Suppressor macrophage (primary cell): ENCODE measurements around the gene RASGRF2.

Source experiments
- DNase-seq, 4 experiments: peaks; one replicate each; pipeline ENCODE4 v3.0.0-alpha.2; 2020 to 2022

The RASGRF2 gene

GRCh38 chr5:80951366-80951765, 8.8 kb upstream of the RASGRF2 start:
- DNase-seq, result no peak

- DNase-seq, result no peak
Measured at GRCh38 chr5:80953587-80953986, 6.6 kb upstream of the RASGRF2 start.

GRCh38 chr5:80955082-80955590, 5.0 kb upstream of the RASGRF2 start:
- no peak for DNase-seq

DNA sequence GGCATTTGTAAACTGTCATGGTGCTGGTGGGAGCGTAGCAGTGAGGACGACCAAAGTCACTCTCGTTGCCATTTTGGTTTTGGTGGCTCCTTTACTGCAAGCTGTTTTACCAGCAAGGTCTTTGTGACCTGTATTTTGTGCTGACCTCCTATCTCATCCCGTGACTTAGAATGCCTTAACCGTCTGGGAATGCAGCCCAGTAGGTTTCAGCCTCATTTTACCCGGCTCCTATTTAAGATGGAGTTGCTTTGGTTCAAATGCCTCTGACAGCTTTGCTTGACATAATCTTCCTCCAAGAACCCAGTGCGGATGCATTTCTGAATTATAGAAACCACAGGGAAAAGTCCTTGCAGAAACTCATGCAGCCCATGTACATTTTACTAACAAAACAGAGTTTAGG, 3.9 kb upstream of the RASGRF2 start:
- DNase-seq, result no peak

DNA sequence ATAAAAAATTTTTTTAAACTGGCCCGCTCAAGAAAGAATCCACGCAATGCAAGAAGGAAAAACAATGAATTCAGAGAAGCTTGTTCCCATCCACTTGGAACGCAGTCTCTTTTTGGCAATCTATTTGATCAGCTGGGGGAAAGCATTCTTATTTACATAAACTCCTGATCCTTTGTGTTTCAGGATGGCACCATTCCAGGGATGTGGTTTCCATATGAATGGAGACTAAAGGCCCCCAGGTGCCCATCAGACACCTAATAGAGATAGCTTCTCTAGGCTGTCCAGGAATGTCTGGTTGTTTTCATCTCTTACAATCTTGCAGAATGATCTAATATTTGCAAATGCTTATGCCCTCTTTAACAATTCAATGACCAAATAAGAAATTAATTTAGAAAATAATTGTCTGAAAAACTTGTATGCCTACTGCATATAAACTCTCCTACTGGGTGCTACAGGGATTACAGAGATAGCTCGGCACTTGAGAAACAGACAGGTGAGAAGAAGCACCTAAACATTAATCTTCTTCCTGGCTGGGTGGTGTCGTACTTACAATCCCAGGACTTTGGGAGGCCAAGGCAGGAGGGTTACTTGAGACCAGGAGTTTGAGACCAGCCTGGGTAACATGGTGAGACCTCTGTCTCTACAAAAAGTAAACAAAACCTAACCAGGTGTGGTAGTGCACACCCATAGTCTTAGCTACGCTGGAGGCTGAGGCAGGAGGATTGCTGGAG, 3.0 kb upstream of the RASGRF2 start:
- DNase-seq, result no peak

DNA sequence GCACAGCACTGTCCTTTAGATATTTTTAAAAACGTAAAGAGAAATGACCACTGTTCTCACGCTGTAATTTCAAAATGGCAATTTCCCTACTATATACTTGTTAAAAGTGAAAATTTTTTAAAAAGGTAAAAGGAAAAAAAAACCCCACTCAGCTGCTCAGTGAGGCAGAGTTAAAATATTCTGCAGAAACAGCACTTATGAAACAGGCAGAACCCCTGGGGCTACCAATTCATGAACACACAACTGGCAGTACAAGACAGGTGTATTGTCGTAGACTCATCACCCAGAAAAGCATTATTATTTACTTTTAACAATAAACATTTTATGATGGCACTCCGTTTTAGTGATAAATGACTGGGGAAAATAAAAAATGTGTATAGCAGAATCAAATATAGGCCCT, 1.5 kb upstream of the RASGRF2 start:
- no peak for DNase-seq

GRCh38 chr5:80959138-80959537, 1.0 kb upstream of the RASGRF2 start:
- DNase-seq, result no peak

GRCh38 chr5:80960531-80961375, 590 bp downstream of the RASGRF2 start:
- peak in 2 of 4 experiments; percentile 2 to 26 for DNase-seq

GRCh38 chr5:80961376-80962281, 1.5 kb downstream of the RASGRF2 start:
- DNase-seq, result no peak

GRCh38 chr5:80962630-80963520, 2.7 kb downstream of the RASGRF2 start:
- DNase-seq, result no peak

GRCh38 chr5:80963521-80963895, 3.3 kb downstream of the RASGRF2 start:
- no peak for DNase-seq

- no peak for DNase-seq
Measured at GRCh38 chr5:80963966-80964481, 3.9 kb downstream of the RASGRF2 start.

- DNase-seq, result no peak
Measured at GRCh38 chr5:80964491-80964890, 4.3 kb downstream of the RASGRF2 start.

GRCh38 chr5:80964919-80965318, 4.8 kb downstream of the RASGRF2 start:
- DNase-seq, result no peak

DNA sequence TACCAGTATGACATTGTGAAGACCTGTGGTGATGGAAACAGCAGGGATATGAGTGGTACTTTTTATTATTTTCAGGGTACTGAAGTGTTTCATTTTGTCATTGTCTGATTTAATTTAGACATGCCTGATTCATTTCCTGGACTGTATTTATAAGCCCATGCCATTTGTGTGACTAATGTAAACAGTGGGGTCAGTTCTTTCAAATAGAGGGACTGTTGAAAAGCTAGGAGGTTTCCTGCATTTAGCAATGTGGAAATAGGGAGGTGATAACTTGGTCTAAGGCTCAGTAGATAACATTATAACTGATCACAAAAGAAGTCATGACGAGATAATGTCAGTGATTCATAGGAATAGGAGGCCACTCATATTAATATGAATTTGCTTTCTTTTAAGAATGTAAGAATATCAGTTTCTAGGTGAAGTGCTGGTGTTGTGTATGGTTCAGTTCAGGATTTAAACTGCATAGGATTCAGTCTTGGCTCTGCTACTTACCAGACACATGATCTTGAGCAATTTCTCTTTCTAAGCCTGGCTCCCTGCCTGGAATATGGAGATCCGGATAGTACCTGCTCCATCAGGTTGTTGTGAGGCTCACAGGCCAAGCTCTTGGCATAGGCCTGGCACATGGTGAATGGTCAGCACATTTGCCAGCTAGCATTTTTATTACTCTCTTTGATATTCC, 7.5 kb downstream of the RASGRF2 start:
- DNase-seq, result no peak

GRCh38 chr5:80973027-80973426, 12.9 kb downstream of the RASGRF2 start:
- no peak for DNase-seq

- DNase-seq, result no peak
Measured at GRCh38 chr5:80975065-80975464, 14.9 kb downstream of the RASGRF2 start.

DNA sequence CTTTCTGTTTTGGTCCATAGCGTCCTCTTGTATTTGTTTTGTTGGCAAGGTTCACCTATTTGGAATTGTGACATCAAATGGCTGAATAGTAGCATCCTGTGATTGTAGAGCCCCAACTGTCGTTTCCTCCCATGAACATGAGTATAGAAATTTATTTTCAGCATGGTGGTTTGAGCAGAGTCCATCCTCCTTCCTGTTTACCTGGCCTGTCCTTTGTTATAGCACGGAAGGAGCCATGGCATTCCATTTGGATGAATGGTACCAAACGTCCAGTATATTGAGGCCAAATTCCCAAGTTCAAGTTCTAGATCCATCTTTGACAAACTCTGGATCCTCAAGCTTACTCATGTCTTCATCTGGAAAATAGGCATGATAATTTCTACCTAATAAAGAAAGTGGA, 16.8 kb downstream of the RASGRF2 start:
- DNase-seq, result no peak

- DNase-seq, result no peak
Measured at GRCh38 chr5:80977764-80978163, 17.6 kb downstream of the RASGRF2 start.

DNA sequence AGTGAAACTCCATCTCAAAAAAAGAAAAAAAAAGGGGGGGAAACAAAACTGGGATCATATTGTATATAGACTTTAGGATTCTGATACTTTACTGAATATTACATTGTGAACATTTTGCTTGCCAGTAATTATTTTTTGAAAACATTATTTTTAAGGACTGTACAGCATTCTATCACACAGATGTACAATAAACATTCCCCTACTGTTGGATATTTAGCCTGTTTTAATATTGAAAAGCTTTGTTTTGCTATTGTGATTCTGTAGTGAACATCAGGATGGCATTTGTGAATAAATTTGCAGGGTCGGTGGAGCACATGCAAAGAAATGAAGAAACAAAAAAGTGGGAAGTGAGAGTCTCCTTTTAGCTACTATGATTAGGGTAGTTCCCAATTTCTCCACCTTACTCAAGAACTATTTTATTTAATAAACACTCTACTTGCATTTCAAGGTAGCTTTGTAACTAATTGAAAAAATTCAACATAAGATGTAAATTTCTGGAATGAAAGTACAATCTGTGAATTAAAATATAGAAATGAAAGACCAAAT, 18.7 kb downstream of the RASGRF2 start:
- DNase-seq, result peak in 3 of 4 experiments; percentile 3 to 51 (median 26)

DNA sequence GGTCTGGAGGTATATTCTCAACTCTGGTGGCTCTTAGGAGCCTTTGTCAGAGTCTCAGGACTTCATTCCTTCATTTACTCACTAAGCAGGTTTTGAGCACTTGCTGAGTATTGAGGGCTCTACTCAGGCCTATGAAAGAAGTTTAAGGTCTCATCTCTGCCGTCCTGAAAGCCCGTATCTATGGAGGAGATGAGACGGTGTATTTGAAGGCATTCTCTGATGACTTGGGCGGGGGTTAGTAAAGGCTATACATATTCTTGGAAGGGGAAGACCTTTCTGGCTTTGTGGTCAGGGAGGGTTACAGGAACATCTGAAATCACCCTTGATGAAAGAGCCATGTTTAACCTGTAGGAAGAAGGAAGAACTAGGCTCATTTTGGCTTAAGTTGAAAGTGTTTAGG, 21.9 kb downstream of the RASGRF2 start:
- DNase-seq, result no peak
